EL (cell line): Measurements from ENCODE around the gene METTL24.
"Not testable (repeated sequence)": the region's sequence is repeated elsewhere in the genome, so short reads cannot be mapped to it uniquely, and the experiment has no call there.

Experiments
- DNase-seq: peaks from one replicate; pipeline ENCODE4 v3.0.0-alpha.2; 2016

Gene METTL24

GRCh38 chr6:110359556-110359955 lies 1.4 kb upstream of the METTL24 start:
- no peak for DNase-seq

- no peak for DNase-seq
These were observed 508 bp upstream of the METTL24 start for GRCh38 chr6:110358553-110359160.

GRCh38 chr6:110357298-110357663 lies 868 bp downstream of the METTL24 start:
- DNase-seq: no peak

- DNase-seq: no peak
These were observed 1.4 kb downstream of the METTL24 start for GRCh38 chr6:110356778-110357177.

- DNase-seq: no peak
These were observed 2.4 kb downstream of the METTL24 start for GRCh38 chr6:110355727-110356126.

GRCh38 chr6:110355022-110355421 lies 3.1 kb downstream of the METTL24 start:
- no peak for DNase-seq

- no peak for DNase-seq
These were observed 4.0 kb downstream of the METTL24 start for GRCh38 chr6:110354153-110354552.

GRCh38 chr6:110353457-110354001 lies 4.6 kb downstream of the METTL24 start:
- no peak for DNase-seq

- DNase-seq: no peak
These were observed 5.4 kb downstream of the METTL24 start for GRCh38 chr6:110352563-110353262.

GRCh38 chr6:110351986-110352385 lies 6.2 kb downstream of the METTL24 start:
- no peak for DNase-seq

- no peak for DNase-seq
These were observed 6.6 kb downstream of the METTL24 start for GRCh38 chr6:110351546-110351945.

- not testable (repeated sequence) for DNase-seq
These were observed 7.6 kb downstream of the METTL24 start for GRCh38 chr6:110350593-110350992.

- DNase-seq: no peak
These were observed 9.0 kb downstream of the METTL24 start for GRCh38 chr6:110348961-110349690.

GRCh38 chr6:110345025-110345424 lies 13.1 kb downstream of the METTL24 start:
- no peak for DNase-seq

GRCh38 chr6:110342759-110343158 lies 15.4 kb downstream of the METTL24 start:
- no peak for DNase-seq

- peak; percentile 18 for DNase-seq
These were observed 16.2 kb downstream of the METTL24 start for GRCh38 chr6:110341663-110342596.

- no peak for DNase-seq
These were observed 17.1 kb downstream of the METTL24 start for GRCh38 chr6:110341067-110341466.

- no peak for DNase-seq
These were observed 17.7 kb downstream of the METTL24 start for GRCh38 chr6:110340392-110340965.

GRCh38 chr6:110338820-110339470 lies 19.2 kb downstream of the METTL24 start:
- no peak for DNase-seq

GRCh38 chr6:110337486-110337885 lies 20.7 kb downstream of the METTL24 start:
- no peak for DNase-seq

- DNase-seq: no peak
These were observed 23.5 kb downstream of the METTL24 start for GRCh38 chr6:110334423-110335180.
